HL-60 (cell line): ENCODE results near the gene DMAP1.

Experiments used
- DNase-seq, 2 experiments: peaks; one replicate each; pipeline ENCODE4 v3.0.0-alpha.2; 2010 to 2020; ENCODE audit warnings: low read depth in 1 of 2, low spot score in 1 of 2
- H3K27ac ChIP-seq: fragments of 250-450 bp; sonication (Bioruptor Pico); replicated peaks from 2 replicates; pipeline ENCODE4 v1.5.1; 2020; ENCODE audit warnings: mild to moderate bottlenecking, moderate library complexity
- H3K27me3 ChIP-seq: fragments of 250-450 bp; sonication (Bioruptor Pico); 2 replicates; pipeline ENCODE4 v1.5.1; 2021; ENCODE audit warnings: mild to moderate bottlenecking, moderate library complexity; ENCODE audit not compliant: insufficient read depth, poor library complexity, severe bottlenecking
- H3K4me3 ChIP-seq: replicated peaks from 2 replicates; pipeline ENCODE4 v1.5.1; 2011; ENCODE audit warnings: mild to moderate bottlenecking, control low read depth, low read length; ENCODE audit not compliant: insufficient read depth
- CTCF ChIP-seq: IDR thresholded peaks from one replicate; pipeline ENCODE4 v1.5.1; 2011; ENCODE audit warnings: low read length, control low read depth, inconsistent platforms; ENCODE audit not compliant: insufficient read depth
- GABPA ChIP-seq: IDR thresholded peaks from 2 replicates; pipeline ENCODE4 v1.6.1; 2012; ENCODE audit warnings: low read depth
- POLR2AphosphoS5 ChIP-seq: IDR thresholded peaks from 2 replicates; pipeline ENCODE4 v1.6.1; 2012; ENCODE audit warnings: low read depth
- REST ChIP-seq: IDR thresholded peaks from 2 replicates; pipeline ENCODE4 v1.6.1; 2012; ENCODE audit warnings: low read depth; ENCODE audit not compliant: insufficient replicate concordance
- SPI1 ChIP-seq: IDR thresholded peaks from 2 replicates; pipeline ENCODE4 v1.6.1; 2012; ENCODE audit warnings: low read depth, mild to moderate bottlenecking, borderline replicate concordance

The DMAP1 gene

GRCh38 chr1:44221769-44222168 is 8.5 kb downstream of the DMAP1 start:
- TF ChIP-seq REST = no peak
- DNase-seq = no peak
- Histone ChIP-seq H3K27ac (no peak overlapping the region), H3K27me3 (no peaks in the 10 kb centered on the region), H3K4me3 (no peak overlapping the region)

GRCh38 chr1:44222397-44223186 is 9.3 kb downstream of the DMAP1 start:
- TF ChIP-seq SPI1 (no peak), GABPA (no peak), REST (no peak), CTCF (no peak), POLR2AphosphoS5 (no peak)
- H3K27ac ChIP-seq = no peak overlapping the region
- no peak for DNase-seq
- no peaks in the 10 kb centered on the region for H3K27me3 ChIP-seq
- H3K4me3 ChIP-seq = no peak overlapping the region

GRCh38 chr1:44223187-44223610 is 9.9 kb downstream of the DMAP1 start:
- Histone ChIP-seq H3K27ac (no peak overlapping the region), H3K27me3 (no peaks in the 10 kb centered on the region), H3K4me3 (no peak overlapping the region)
- TF ChIP-seq REST (no peak), GABPA (no peak), SPI1 (no peak), CTCF (no peak), POLR2AphosphoS5 (no peak)
- no peak for DNase-seq
